GM12892 (cell line): ENCODE measurements around the gene STK11IP.

Experiments used
- POLR2A ChIP-seq: IDR thresholded peaks from 2 replicates; pipeline ENCODE4 v1.6.1; 2011; ENCODE audit warnings: low read depth, low read length, control low read depth
- TAF1 ChIP-seq: IDR thresholded peaks from 2 replicates; pipeline ENCODE4 v1.6.1; 2011; ENCODE audit warnings: low read depth, mild to moderate bottlenecking, control low read depth, low read length, borderline replicate concordance

DNA sequence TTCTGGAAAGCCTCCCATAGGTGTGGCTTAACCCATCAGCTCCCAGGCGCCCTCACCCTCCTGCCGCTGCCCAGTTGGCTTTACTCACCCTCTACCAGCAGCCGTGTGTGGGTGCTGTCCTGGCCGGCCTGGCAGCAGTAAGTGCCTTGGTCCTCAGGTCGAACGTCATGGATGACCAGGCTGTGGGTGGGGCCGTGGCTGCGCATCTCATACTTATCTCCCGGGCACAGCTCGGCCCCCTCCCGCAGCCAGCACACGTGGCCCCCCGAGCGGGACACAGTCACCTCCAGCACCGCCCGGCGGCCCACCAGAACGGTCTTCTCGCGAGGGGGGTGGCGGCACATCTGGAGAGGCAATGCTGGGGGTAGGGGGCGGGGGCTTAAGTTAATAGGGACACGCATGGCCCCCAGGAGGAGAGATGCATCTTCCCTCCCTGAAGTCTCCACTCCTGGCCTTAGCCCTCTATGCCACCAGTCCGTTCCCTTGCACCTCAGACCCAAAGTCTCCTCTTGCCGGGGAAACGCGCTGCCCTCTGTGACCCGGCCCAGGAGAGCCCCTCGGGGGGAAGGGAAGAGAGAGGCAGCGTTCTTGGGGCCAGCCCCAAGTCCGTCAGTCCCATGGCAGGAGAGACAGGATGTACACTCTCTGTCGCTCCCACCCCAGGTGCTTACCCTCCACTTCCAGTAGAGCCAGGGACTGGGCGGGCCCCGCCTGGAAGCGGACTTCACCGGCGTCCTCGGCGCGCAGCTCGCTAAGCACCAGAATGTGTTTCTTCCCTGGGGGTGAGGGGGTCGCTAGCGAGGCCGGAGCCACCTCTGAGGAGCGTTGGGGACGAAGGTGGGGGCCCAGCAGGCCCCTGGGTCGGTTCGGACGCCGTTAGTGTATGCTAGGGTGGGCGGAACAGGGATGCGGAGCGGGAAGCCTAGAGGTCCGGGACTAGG, 45.9 kb upstream of the STK11IP start:
- no peak for TF ChIP-seq POLR2A
- TF ChIP-seq TAF1, result no peak
